HCT116 (cell line): ENCODE results near the gene PPP1R37. TPM values are rescaled to one million over a fixed set of nuclear protein-coding genes. Genes with fewer than 3 reads are reported as not detected.

Experiments
- ATAC-seq: fragments of 200-7000 bp; cut with Tn5 transposase; 2 replicates; pipeline ENCODE4 v1.9.1; 2020; ENCODE audit warnings: mild to moderate bottlenecking, moderate library complexity
- BruUV-seq: library from RNA; stranded (reverse); fragments of 400-500 nt; replicated peaks from 2 replicates; lab custom pipeline; 2021; lab: Mats Ljungman, UMichigan
- CTCF ChIA-PET: fragments of 300-600 bp; sonication (Branson Sonifier 250); formaldehyde crosslinking; loops from one replicate; lab custom pipeline; 2021; ENCODE audit warnings: antibody characterized with exemption; lab: Charles Lee
- POLR2A ChIA-PET: fragments of 300-600, 350-600 bp; sonication (Branson Sonifier 250); formaldehyde crosslinking; loops from one replicate; lab custom pipeline; 2021; ENCODE audit warnings: antibody characterized with exemption; lab: Charles Lee
- RAD21 ChIA-PET, 2 experiments: fragments of 300-600 bp; sonication (Branson Sonifier 250); formaldehyde crosslinking; loops; one replicate each; lab custom pipeline; 2023; ENCODE audit warnings: low total read pairs in 2 of 2; ENCODE audit not compliant: uncharacterized antibody in 2 of 2, unreplicated experiment in 2 of 2, low non-redundant PET in 1 of 2; lab: Charles Lee
- DNase-seq: peaks from one replicate; pipeline ENCODE4 v3.0.0-alpha.2; 2010; ENCODE audit warnings: low read depth, low spot score
- H2AFZ ChIP-seq: fragments of 200-600 bp; shearing (Covaris generic), sonication (generic); 2 replicates; pipeline ENCODE4 v1.6.1; 2017; ENCODE audit warnings: low read depth, mixed run types, mixed read lengths, antibody characterized with exemption, low read length; ENCODE audit not compliant: poor library complexity, severe bottlenecking
- H3K27ac ChIP-seq: 2 replicates; pipeline ENCODE4 v1.5.1; 2012; ENCODE audit warnings: low read depth, low read length
- H3K27me3 ChIP-seq: fragments of 200-600 bp; sonication (generic); 2 replicates; pipeline ENCODE4 v1.6.1; 2016; ENCODE audit warnings: mixed run types, low read length, mixed read lengths; ENCODE audit not compliant: insufficient read depth
- H3K36me3 ChIP-seq, 2 experiments: fragments of 200-500 bp in 1 of 2; fragments of 200-600 bp in 1 of 2; sonication (Bioruptor generic) in 1 of 2; sonication (generic) in 1 of 2; 2 replicates each; pipeline versions ENCODE4 v1.5.1 to v1.6.1; 2014 to 2016; ENCODE audit warnings: low read length in 2 of 2, inconsistent platforms in 1 of 2, mixed read lengths in 1 of 2, mixed run types in 1 of 2; ENCODE audit not compliant: insufficient read depth in 2 of 2, control insufficient read depth in 1 of 2
- H3K4me1 ChIP-seq, 2 experiments: fragments of 200-600 bp in 1 of 2; sonication (generic) in 1 of 2; 2 replicates each; pipeline versions ENCODE4 v1.5.1 to v1.6.1; 2012 to 2017; ENCODE audit warnings: low read length in 2 of 2, inconsistent platforms in 1 of 2, mild to moderate bottlenecking in 1 of 2, mixed read lengths in 1 of 2, mixed run types in 1 of 2, moderate library complexity in 1 of 2; ENCODE audit not compliant: insufficient read depth in 2 of 2, control insufficient read depth in 1 of 2
- H3K4me2 ChIP-seq: fragments of 200-600 bp; sonication (generic); 2 replicates; pipeline ENCODE4 v1.6.1; 2017; ENCODE audit warnings: mixed run types, low read length, mixed read lengths
- H3K4me3 ChIP-seq, 2 experiments: fragments of 200-600 bp in 1 of 2; sonication (generic) in 1 of 2; replicated peaks in 1 of 2; 2 replicates each; pipeline ENCODE4 v1.5.1; 2011 to 2016; ENCODE audit warnings: low read length in 2 of 2, control low read depth in 1 of 2, low read depth in 1 of 2, mild to moderate bottlenecking in 1 of 2, mixed read lengths in 1 of 2, mixed run types in 1 of 2
- H3K79me2 ChIP-seq: fragments of 200-600 bp; sonication (generic); 2 replicates; pipeline ENCODE4 v1.6.1; 2017; ENCODE audit warnings: mild to moderate bottlenecking, mixed run types, low read length, moderate library complexity, mixed read lengths; ENCODE audit not compliant: insufficient read depth
- H3K9ac ChIP-seq: fragments of 200-600 bp; sonication (generic); 2 replicates; pipeline ENCODE4 v1.6.1; 2016; ENCODE audit warnings: low read length, mixed read lengths
- H3K9me2 ChIP-seq: fragments of 200-600 bp; sonication (generic), shearing (Covaris generic); 2 replicates; pipeline ENCODE4 v1.6.1; 2017; ENCODE audit warnings: mixed run types, mild to moderate bottlenecking, moderate library complexity; ENCODE audit not compliant: insufficient read depth
- H3K9me3 ChIP-seq, 2 experiments: fragments of 200-500 bp in 1 of 2; fragments of 200-600 bp in 1 of 2; sonication (Bioruptor generic) in 1 of 2; sonication (generic) in 1 of 2; 2 replicates each; pipeline ENCODE4 v1.6.1; 2014 to 2017; ENCODE audit warnings: low read length in 2 of 2, mixed read lengths in 2 of 2, inconsistent platforms in 1 of 2, low read depth in 1 of 2, mild to moderate bottlenecking in 1 of 2, mixed run types in 1 of 2, moderate library complexity in 1 of 2; ENCODE audit not compliant: control insufficient read depth in 1 of 2, insufficient read depth in 1 of 2
- H4K20me1 ChIP-seq: fragments of 200-600 bp; sonication (generic), shearing (Covaris generic); 2 replicates; pipeline ENCODE4 v1.6.1; 2017; ENCODE audit warnings: mixed run types, mild to moderate bottlenecking, moderate library complexity; ENCODE audit not compliant: insufficient read depth
- CBX3 ChIP-seq: IDR thresholded peaks from 2 replicates; pipeline ENCODE4 v1.6.1; 2012; ENCODE audit warnings: low read depth
- EGR1 ChIP-seq: IDR thresholded peaks from 2 replicates; pipeline ENCODE4 v1.6.1; 2012; ENCODE audit warnings: low read depth
- EZH2 ChIP-seq: fragments of 200-600 bp; sonication (generic); IDR thresholded peaks from 2 replicates; pipeline ENCODE4 v1.6.1; 2017; ENCODE audit warnings: antibody characterized with exemption, mixed run types
- EZH2phosphoT487 ChIP-seq: fragments of 200-600 bp; IDR thresholded peaks from 2 replicates; pipeline ENCODE4 v1.6.1; 2018; ENCODE audit warnings: antibody characterized with exemption, borderline replicate concordance
- FOSL1 ChIP-seq: IDR thresholded peaks from 2 replicates; pipeline ENCODE4 v1.6.1; 2012; ENCODE audit warnings: low read depth
- POLR2AphosphoS5 ChIP-seq: IDR thresholded peaks from 2 replicates; pipeline ENCODE4 v1.6.1; 2011; ENCODE audit warnings: mild to moderate bottlenecking, low read depth, low read length, moderate library complexity
- RAD21 ChIP-seq: IDR thresholded peaks from 2 replicates; pipeline ENCODE4 v1.6.1; 2012; ENCODE audit warnings: low read depth, mild to moderate bottlenecking
- SRF ChIP-seq: IDR thresholded peaks from 2 replicates; pipeline ENCODE4 v1.6.1; 2012; ENCODE audit warnings: low read depth
- YY1 ChIP-seq: IDR thresholded peaks from 2 replicates; pipeline ENCODE4 v1.6.1; 2011; ENCODE audit warnings: low read length, low read depth, moderate library complexity, mild to moderate bottlenecking; ENCODE audit not compliant: insufficient replicate concordance; ENCODE audit errors: extremely low read depth
- ZFX ChIP-seq: fragments of 450-650 bp; IDR thresholded peaks from 2 replicates; pipeline ENCODE4 v1.6.1; 2017
- ZNF274 ChIP-seq: fragments of 200-500 bp; sonication (Bioruptor generic); IDR thresholded peaks from 2 replicates; pipeline ENCODE4 v1.6.1; 2014; ENCODE audit warnings: mild to moderate bottlenecking, low read depth, low read length, inconsistent platforms
- intact Hi-C: fragments of 100-400 bp; cut with micrococcal nuclease; formaldehyde crosslinking; loops from 2 replicates; pipeline ENCODE4 v1.10.0; 2022
- total RNA-seq: library from RNA; stranded (reverse); gene quantifications from one replicate; pipeline ENCODE4 v1.2.1, GENCODE V29; 2021; ENCODE audit not compliant: unreplicated experiment
- TF ChIP-seq, protein P1 (sequence below): IDR thresholded peaks from 2 replicates; pipeline ENCODE4 v1.6.1; 2011; ENCODE audit warnings: mild to moderate bottlenecking, low read length, moderate library complexity; ENCODE audit not compliant: insufficient replicate concordance; ENCODE audit errors: extremely low read depth
- TF ChIP-seq, protein P2 (sequence below): IDR thresholded peaks from 2 replicates; pipeline ENCODE4 v1.6.1; 2012

Gene PPP1R37
- total RNA-seq, 1 experiment from 2014 or later: 32.7 TPM

DNA sequence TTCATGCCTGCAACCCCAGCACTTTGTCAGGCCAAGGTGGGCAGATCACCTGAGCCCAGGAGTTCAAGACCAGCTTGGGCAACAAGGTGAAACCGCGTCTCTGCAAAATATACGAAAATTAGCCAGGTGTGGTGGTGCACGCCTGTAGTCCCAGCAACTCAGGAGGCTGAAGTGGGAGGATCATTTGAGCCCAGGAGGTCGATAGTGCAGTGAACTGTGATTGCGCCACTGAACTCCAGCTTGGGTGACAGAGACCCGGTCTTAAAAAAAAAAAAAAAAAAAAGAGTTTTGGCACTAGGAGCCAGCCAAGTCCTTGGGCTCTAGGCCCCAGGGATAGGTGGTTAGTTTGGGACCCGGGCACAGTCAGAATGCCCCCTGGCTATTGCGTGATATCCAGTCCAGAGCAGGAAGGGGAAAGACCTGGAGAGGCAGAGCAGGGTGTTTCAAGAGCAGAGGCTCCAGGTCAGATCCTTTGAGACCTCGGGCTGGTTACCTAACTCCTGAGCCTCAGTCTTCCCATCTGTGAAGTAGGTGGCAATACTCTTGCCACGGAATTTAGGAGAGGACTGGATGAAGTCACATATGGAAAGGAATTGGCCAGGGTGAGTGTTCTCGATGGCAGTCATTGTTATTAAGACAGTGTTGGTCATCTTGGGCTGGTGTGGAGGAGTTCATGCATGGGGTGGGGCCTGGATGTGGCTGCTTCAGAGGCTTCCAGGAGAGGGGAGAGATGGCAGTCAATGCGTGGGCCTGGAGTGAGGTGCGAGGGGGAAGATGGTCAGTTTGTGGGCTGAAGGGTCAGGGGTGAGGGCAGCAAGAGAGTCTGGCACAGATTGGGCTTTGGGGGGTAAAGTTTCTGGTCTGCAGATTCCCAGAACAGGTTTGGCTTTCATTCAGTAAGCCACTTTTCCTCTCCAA is 2.8 kb downstream of the PPP1R37 start:
- no peaks in the 10 kb centered on the region for H3K9me3 ChIP-seq
- intact Hi-C loops: loop anchor here (10.0 kb wide), 2 partner anchors 79 to 679 kb away; partner anchors contain the start of genes BLOC1S3 and TRAPPC6A
- no peak for DNase-seq
- H3K9me2 ChIP-seq: no peaks in the 10 kb centered on the region
- POLR2A ChIA-PET: interaction anchor here (0.6 kb wide), 1 partner anchor 24 kb away, joined by 3 read pairs; no protein-coding TSS in a partner anchor
- H3K4me2 ChIP-seq: 0 out of 2 replicates have a peak overlapping the region, but pooled peaks have one; percentile 2
- no peak overlapping the region for H2AFZ ChIP-seq
- peaks cover 16 to 54% of the 10 kb centered on the region in 2 experiments; a peak in 3 of 4 replicates for H3K4me1 ChIP-seq
- TF ChIP-seq RAD21 (no peak), EZH2phosphoT487 (no peak), CBX3 (no peak), ZNF274 (no peak), YY1 (no peak), EGR1 (no peak), SRF (no peak), ZFX (no peak), POLR2AphosphoS5 (no peak), EZH2 (no peak), FOSL1 (no peak)
- TF ChIP-seq, protein P1, sequence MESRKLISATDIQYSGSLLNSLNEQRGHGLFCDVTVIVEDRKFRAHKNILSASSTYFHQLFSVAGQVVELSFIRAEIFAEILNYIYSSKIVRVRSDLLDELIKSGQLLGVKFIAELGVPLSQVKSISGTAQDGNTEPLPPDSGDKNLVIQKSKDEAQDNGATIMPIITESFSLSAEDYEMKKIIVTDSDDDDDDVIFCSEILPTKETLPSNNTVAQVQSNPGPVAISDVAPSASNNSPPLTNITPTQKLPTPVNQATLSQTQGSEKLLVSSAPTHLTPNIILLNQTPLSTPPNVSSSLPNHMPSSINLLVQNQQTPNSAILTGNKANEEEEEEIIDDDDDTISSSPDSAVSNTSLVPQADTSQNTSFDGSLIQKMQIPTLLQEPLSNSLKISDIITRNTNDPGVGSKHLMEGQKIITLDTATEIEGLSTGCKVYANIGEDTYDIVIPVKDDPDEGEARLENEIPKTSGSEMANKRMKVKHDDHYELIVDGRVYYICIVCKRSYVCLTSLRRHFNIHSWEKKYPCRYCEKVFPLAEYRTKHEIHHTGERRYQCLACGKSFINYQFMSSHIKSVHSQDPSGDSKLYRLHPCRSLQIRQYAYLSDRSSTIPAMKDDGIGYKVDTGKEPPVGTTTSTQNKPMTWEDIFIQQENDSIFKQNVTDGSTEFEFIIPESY: no peak
- TF ChIP-seq, protein P2, sequence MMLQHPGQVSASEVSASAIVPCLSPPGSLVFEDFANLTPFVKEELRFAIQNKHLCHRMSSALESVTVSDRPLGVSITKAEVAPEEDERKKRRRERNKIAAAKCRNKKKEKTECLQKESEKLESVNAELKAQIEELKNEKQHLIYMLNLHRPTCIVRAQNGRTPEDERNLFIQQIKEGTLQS: no peak
- TF ChIP-seq, all 23 proteins: peak for 0
- H3K27ac ChIP-seq: no peak overlapping the region
- ATAC-seq: no peak
- BruUV-seq: no TSS peak
- no peaks in the 10 kb centered on the region; the same call in 1 of the 2 replicates for H4K20me1 ChIP-seq
- CTCF ChIA-PET: no interaction called here
- no peak overlapping the region for H3K4me3 ChIP-seq
- no peaks in the 10 kb centered on the region for H3K27me3 ChIP-seq
- H3K79me2 ChIP-seq: peaks cover 79% of the 10 kb centered on the region
- H3K36me3 ChIP-seq: peaks cover 0 to under 1% of the 10 kb centered on the region in 2 experiments; a peak in 1 of 4 replicates
- H3K9ac ChIP-seq: no peak overlapping the region
- RAD21 ChIA-PET: no interaction called here
